Astrocyte of the spinal cord (primary cell): Measurements from ENCODE around the gene FANCI.

Experiments
- DNase-seq: peaks from one replicate; pipeline ENCODE4 v3.0.0; 2011; ENCODE audit warnings: low read depth, low spot score
- H3K4me3 ChIP-seq: 2 replicates; pipeline ENCODE4 v1.5.1; 2011; ENCODE audit warnings: low read depth, mild to moderate bottlenecking, low read length, moderate library complexity
- CTCF ChIP-seq: IDR thresholded peaks from 2 replicates; pipeline ENCODE4 v1.5.1; 2012; ENCODE audit warnings: low read depth, mild to moderate bottlenecking, low read length, inconsistent platforms
- in situ Hi-C: cut with HindIII; loops from 2 replicates; pipeline ENCODE4 v1.10.0; 2017; ENCODE audit warnings: low sequenced_read_pairs

The FANCI gene

GRCh38 chr15:89340573-89340972 lies 96.8 kb downstream of the FANCI start:
- TF ChIP-seq CTCF = no peak
- no peak overlapping the region for H3K4me3 ChIP-seq
- no peak for DNase-seq
- in situ Hi-C loops = no loop called here

DNA sequence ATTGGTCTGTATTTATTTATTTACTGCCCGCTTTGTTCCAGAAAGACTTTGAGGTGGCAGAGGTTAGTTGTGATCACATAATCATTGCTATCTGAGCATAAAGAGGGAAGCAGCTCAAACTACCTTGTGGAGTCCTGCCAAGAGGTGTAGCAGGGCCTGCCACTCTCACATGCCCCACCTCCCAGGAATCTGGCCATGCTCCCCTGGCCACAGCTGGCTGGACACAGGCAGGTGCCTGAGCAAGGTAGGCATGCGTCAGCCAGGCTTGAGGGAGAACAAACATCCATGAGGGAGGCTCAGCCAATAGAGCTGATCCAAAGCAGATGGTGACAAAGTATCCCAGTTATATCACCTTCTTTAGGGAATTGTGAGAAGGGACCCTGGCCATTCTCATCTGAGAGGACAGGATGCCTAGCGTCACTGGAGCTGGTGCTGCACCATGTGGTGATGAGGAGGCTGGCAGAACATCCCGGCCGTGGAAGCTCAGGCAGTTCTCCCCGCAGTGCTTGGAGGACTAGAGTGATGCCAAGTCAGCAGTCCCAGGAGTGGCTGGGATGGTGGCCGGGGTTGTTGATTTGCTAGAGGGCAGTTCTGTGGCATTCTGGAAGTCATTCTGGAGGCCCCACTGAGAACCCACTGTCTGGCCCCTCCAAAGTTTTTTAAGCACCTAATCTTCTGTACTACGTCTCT lies 97.7 kb downstream of the FANCI start:
- no peak for TF ChIP-seq CTCF
- no peak overlapping the region for H3K4me3 ChIP-seq
- in situ Hi-C loops = no loop called here
- DNase-seq = no peak

- in situ Hi-C loops = no loop called here
- no peak for DNase-seq
- H3K4me3 ChIP-seq = no peak overlapping the region
- TF ChIP-seq CTCF = no peak
Observed at GRCh38 chr15:89342840-89343239, 99.1 kb downstream of the FANCI start.

DNA sequence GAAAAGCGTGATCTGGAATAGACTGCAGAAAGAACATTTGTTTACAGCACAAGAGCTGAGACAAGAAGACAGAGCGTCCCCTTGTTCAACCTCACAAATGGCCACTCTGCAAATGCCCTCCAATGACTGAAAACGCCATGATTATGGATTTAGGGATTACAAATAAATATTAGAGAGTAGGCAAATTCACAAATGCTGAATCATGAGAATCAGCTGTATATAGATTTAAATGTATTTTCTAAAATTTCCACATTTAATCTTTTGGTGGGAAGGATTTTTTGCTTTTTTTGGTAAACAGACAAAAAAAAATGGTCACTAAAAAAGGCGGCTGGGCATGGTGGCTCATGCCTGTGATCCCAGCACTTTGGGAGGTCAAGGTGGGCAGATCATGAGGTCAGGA lies 101.5 kb downstream of the FANCI start:
- H3K4me3 ChIP-seq = no peak overlapping the region
- DNase-seq = no peak
- TF ChIP-seq CTCF = no peak
- in situ Hi-C loops = no loop called here

DNA sequence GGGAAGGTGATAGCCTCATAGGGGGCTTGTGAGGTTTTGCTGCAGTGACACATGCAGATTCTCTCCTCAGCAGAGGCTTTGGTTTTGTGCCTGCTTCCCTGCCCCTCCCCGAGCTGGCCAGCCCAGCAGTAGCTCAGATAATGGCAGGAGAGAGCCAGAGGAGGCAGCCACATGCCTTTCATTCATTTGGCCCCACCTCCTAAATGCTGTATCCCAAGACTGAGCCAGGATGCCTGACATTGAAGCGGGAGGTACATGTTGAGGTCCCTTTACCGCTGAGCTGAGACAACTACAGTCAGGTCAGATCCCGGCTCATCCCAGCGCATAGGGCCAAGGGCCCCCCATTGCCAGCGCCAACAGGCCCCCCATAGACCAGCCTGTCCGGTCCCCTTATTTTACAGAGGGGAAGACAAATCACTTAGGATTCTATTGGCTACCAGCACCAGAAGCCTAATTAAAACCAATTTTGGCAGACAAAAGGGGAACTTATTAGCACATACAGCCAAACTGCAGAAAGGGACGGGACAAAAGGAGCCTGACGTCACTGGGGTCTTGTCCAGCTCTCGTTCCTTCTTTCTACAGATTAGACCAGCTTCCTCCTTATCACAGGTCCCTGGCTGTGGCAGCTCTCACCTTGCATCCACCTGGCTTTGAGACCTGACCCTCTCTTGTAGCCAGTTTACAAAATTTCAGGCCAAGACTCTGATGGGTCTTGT lies 102.9 kb downstream of the FANCI start:
- no peak for TF ChIP-seq CTCF
- DNase-seq = no peak
- in situ Hi-C loops = no loop called here
- H3K4me3 ChIP-seq = no peak overlapping the region

DNA sequence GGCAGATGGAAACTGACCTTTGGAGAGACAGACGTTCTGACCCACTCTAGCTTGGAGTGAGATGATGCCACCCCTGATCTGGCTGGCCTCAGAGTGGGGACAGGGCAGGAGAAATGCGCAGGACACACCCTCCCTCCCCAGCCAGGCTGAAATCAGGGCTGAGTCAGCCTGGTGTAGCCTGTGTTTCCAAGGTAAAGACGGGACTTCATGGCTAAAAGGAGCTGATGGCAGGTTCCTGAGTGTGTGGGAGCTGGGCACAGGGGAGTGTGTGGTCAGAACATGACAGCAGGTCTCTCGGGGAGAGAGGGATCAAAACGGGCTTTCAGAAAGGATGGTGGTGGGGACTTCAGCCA lies 105.4 kb downstream of the FANCI start:
- in situ Hi-C loops = no loop called here
- TF ChIP-seq CTCF = no peak

More for the DNA sequence above, 105.4 kb downstream of the FANCI start:
- no peak overlapping the region for H3K4me3 ChIP-seq
- DNase-seq = no peak
